Measurements from ENCODE around the gene MACROD1. TPM values are rescaled to one million over a fixed set of nuclear protein-coding genes. Genes with fewer than 3 reads are reported as not detected.

Gene MACROD1
- total RNA-seq, 1 experiment from 2014 or later: 36.9 TPM

GRCh38 chr11:64018310-64018709, 147.6 kb downstream of the MACROD1 start:
- ATAC-seq (no peak), DNase-seq (ENCODE audit: low spot score) (no peak)
- Mint-ChIP-seq H3K4me3 (no peak overlapping the region), H3K4me1 (peaks cover 34% of the 10 kb centered on the region), H3K36me3 (no peaks in the 10 kb centered on the region), H3K27ac (no peak overlapping the region), H3K27me3 (ENCODE audit: low read depth) (peaks cover 55% of the 10 kb centered on the region), H3K9me3 (no peaks in the 10 kb centered on the region)
- ChIA-PET POLR2A (no interaction called here), CTCF (interaction anchor here (0.8 to 9.6 kb wide), 2 partner anchors 17 to 22 kb away, joined by 3 to 75 read pairs; no protein-coding TSS in a partner anchor)
- no peak for TF ChIP-seq RELA (CRISPR knock-in tag; IDR thresholded peaks at IDR 0.05; ENCODE audit: borderline replicate concordance)
- TF ChIP-seq SOX15 (CRISPR knock-in tag; IDR thresholded peaks at IDR 0.05): no peak
- TF ChIP-seq, protein P1, sequence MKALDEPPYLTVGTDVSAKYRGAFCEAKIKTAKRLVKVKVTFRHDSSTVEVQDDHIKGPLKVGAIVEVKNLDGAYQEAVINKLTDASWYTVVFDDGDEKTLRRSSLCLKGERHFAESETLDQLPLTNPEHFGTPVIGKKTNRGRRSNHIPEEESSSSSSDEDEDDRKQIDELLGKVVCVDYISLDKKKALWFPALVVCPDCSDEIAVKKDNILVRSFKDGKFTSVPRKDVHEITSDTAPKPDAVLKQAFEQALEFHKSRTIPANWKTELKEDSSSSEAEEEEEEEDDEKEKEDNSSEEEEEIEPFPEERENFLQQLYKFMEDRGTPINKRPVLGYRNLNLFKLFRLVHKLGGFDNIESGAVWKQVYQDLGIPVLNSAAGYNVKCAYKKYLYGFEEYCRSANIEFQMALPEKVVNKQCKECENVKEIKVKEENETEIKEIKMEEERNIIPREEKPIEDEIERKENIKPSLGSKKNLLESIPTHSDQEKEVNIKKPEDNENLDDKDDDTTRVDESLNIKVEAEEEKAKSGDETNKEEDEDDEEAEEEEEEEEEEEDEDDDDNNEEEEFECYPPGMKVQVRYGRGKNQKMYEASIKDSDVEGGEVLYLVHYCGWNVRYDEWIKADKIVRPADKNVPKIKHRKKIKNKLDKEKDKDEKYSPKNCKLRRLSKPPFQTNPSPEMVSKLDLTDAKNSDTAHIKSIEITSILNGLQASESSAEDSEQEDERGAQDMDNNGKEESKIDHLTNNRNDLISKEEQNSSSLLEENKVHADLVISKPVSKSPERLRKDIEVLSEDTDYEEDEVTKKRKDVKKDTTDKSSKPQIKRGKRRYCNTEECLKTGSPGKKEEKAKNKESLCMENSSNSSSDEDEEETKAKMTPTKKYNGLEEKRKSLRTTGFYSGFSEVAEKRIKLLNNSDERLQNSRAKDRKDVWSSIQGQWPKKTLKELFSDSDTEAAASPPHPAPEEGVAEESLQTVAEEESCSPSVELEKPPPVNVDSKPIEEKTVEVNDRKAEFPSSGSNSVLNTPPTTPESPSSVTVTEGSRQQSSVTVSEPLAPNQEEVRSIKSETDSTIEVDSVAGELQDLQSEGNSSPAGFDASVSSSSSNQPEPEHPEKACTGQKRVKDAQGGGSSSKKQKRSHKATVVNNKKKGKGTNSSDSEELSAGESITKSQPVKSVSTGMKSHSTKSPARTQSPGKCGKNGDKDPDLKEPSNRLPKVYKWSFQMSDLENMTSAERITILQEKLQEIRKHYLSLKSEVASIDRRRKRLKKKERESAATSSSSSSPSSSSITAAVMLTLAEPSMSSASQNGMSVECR (CRISPR knock-in tag; IDR thresholded peaks at IDR 0.05; ENCODE audit: borderline replicate concordance): no peak

- Mint-ChIP-seq H3K4me1 (peaks cover 31% of the 10 kb centered on the region), H3K27ac (no peak overlapping the region), H3K4me3 (no peak overlapping the region), H3K27me3 (ENCODE audit: low read depth) (peaks cover 59% of the 10 kb centered on the region), H3K36me3 (no peaks in the 10 kb centered on the region), H3K9me3 (no peaks in the 10 kb centered on the region)
- DNase-seq (ENCODE audit: low spot score) (no peak), ATAC-seq (no peak)
- ChIA-PET POLR2A (no interaction called here), CTCF (interaction anchor here (9.6 kb wide), 1 partner anchor 17 kb away, joined by 75 read pairs; no protein-coding TSS in a partner anchor)
- TF ChIP-seq ZNF121 (CRISPR knock-in tag; IDR thresholded peaks at IDR 0.05): no peak
- no peak for TF ChIP-seq ZNF532 (CRISPR knock-in tag; IDR thresholded peaks at IDR 0.05; ENCODE audit: borderline replicate concordance)
- TF ChIP-seq PRRX2 (CRISPR knock-in tag; IDR thresholded peaks at IDR 0.05): no peak
- TF ChIP-seq, protein P1 (CRISPR knock-in tag; IDR thresholded peaks at IDR 0.05; ENCODE audit: borderline replicate concordance): no peak
- no peak for TF ChIP-seq CBFB (CRISPR knock-in tag; IDR thresholded peaks at IDR 0.05; ENCODE audit: low read depth)
- TF ChIP-seq CREM (CRISPR knock-in tag; IDR thresholded peaks at IDR 0.05): no peak
- TF ChIP-seq, protein P2, sequence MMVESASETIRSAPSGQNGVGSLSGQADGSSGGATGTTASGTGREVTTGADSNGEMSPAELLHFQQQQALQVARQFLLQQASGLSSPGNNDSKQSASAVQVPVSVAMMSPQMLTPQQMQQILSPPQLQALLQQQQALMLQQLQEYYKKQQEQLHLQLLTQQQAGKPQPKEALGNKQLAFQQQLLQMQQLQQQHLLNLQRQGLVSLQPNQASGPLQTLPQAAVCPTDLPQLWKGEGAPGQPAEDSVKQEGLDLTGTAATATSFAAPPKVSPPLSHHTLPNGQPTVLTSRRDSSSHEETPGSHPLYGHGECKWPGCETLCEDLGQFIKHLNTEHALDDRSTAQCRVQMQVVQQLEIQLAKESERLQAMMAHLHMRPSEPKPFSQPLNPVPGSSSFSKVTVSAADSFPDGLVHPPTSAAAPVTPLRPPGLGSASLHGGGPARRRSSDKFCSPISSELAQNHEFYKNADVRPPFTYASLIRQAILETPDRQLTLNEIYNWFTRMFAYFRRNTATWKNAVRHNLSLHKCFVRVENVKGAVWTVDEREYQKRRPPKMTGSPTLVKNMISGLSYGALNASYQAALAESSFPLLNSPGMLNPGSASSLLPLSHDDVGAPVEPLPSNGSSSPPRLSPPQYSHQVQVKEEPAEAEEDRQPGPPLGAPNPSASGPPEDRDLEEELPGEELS (CRISPR knock-in tag; IDR thresholded peaks at IDR 0.05): no peak
- TF ChIP-seq, protein P3, sequence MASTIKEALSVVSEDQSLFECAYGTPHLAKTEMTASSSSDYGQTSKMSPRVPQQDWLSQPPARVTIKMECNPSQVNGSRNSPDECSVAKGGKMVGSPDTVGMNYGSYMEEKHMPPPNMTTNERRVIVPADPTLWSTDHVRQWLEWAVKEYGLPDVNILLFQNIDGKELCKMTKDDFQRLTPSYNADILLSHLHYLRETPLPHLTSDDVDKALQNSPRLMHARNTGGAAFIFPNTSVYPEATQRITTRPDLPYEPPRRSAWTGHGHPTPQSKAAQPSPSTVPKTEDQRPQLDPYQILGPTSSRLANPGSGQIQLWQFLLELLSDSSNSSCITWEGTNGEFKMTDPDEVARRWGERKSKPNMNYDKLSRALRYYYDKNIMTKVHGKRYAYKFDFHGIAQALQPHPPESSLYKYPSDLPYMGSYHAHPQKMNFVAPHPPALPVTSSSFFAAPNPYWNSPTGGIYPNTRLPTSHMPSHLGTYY (CRISPR knock-in tag; IDR thresholded peaks at IDR 0.05): no peak
- TF ChIP-seq GABPB1 (CRISPR knock-in tag; IDR thresholded peaks at IDR 0.05): no peak
- no peak for TF ChIP-seq FOXJ3 (CRISPR knock-in tag; IDR thresholded peaks at IDR 0.05; ENCODE audit: borderline replicate concordance)
- no peak for TF ChIP-seq ZNF281 (CRISPR knock-in tag; IDR thresholded peaks at IDR 0.05)
- no peak for TF ChIP-seq ZNF396 (CRISPR knock-in tag; IDR thresholded peaks at IDR 0.05; ENCODE audit: borderline replicate concordance)
- no peak for TF ChIP-seq IRF2 (CRISPR knock-in tag; IDR thresholded peaks at IDR 0.05; ENCODE audit: borderline replicate concordance, low read depth)
These were observed 148.0 kb downstream of the MACROD1 start for GRCh38 chr11:64017945-64018224.

Data from WTC11 (cell line).